Heart right ventricle (tissue), 16 donors: ENCODE measurements around the gene OPTC. TPM values are rescaled to one million over a fixed set of nuclear protein-coding genes. Genes with fewer than 3 reads are reported as not detected.

ENCODE experiments used
- ATAC-seq, 8 donors: fragments of 200-7000 bp; cut with Tn5 transposase; one replicate each; pipeline ENCODE4 v1.9.1; 2020; ENCODE audit warnings: mild to moderate bottlenecking in 8 of 8, moderate library complexity in 8 of 8, moderate number of reproducible peaks in 1 of 8
- DNase-seq, 2 donors: peaks; one replicate each; pipeline ENCODE4 v3.0.0-alpha.2; 2020
- H3K27ac ChIP-seq, 10 donors: fragments of 200-600 bp; sonication (generic) in 2 of 10; one replicate each; pipeline versions ENCODE4 v1.5.0 to v1.8.0; 2020 to 2022; ENCODE audit warnings: mild to moderate bottlenecking in 3 of 10
- H3K27me3 ChIP-seq, 7 donors: fragments of 200-600 bp; one replicate each; pipeline ENCODE4 v1.8.0; 2021 to 2022; ENCODE audit warnings: mild to moderate bottlenecking in 2 of 7
- H3K36me3 ChIP-seq, 9 donors: fragments of 200-600 bp; sonication (generic) in 1 of 9; one replicate each; pipeline versions ENCODE4 v1.5.0 to v1.8.0; 2020 to 2022; ENCODE audit warnings: mild to moderate bottlenecking in 2 of 9
- H3K4me1 ChIP-seq, 9 donors: fragments of 200-600 bp; sonication (generic) in 1 of 9; one replicate each; pipeline versions ENCODE4 v1.5.0 to v1.8.0; 2020 to 2022; ENCODE audit warnings: mild to moderate bottlenecking in 4 of 9
- H3K4me3 ChIP-seq, 10 donors: fragments of 200-600 bp; sonication (generic) in 2 of 10; one replicate each; pipeline versions ENCODE4 v1.5.0 to v1.8.0; 2020 to 2022; ENCODE audit warnings: mild to moderate bottlenecking in 7 of 10, moderate library complexity in 2 of 10
- H3K9me3 ChIP-seq, 11 donors: fragments of 200-600 bp in 10 of 11; sonication (generic) in 2 of 11; one replicate each; pipeline versions ENCODE4 v1.5.0 to v1.8.0; 2013 to 2022; ENCODE audit warnings: mild to moderate bottlenecking in 2 of 11, control low read depth in 1 of 11, moderate library complexity in 1 of 11
- WGBS, 2 donors: extraction: QIAGEN DNeasy Blood & Tissue Kit; methylation state at CpG; one replicate each; pipeline ENCODE4 v1.1.7; 2013; ENCODE audit warnings: inconsistent platforms in 1 of 2; 5-methylcytosine and 5-hydroxymethylcytosine counted together
- intact Hi-C, 10 donors: fragments of 100-400 bp; cut with DNase I; formaldehyde crosslinking; loops; one replicate each; pipeline versions ENCODE4 v1.11.1 to v1.14.2; 2022
- polyA plus RNA-seq, 2 donors: library from polyadenylated mRNA; stranded (reverse); fragments of 200-250 nt; gene quantifications; one replicate each; pipeline ENCODE4 v1.2.3, GENCODE V29; 2013
- total RNA-seq, 10 donors: library from RNA; stranded (reverse); fragmentation: NEBNext Ultra II Directional in 3 of 10; extraction: Animal tissue kit (Norgen Biotek cat#: 25700) in 3 of 10; gene quantifications; one replicate each; pipeline versions ENCODE4 v1.2.1 to v1.2.4, GENCODE V29; 2021 to 2023
- TF ChIP-seq, protein P1 (sequence below), 9 donors: fragments of 200-600 bp; sonication (generic) in 2 of 9; IDR thresholded peaks; one replicate each; pipeline versions ENCODE4 v1.5.0 to v1.8.0; 2021 to 2022; ENCODE audit warnings: antibody characterized with exemption in 9 of 9, mild to moderate bottlenecking in 5 of 9, moderate library complexity in 1 of 9
- donor health status: Arrhythmogenic right ventricular cardiomyopathy.
- donor health status: ischemic (EF 13 %, LVEDD 7.1; RV severe dilation, severe dysfunction).
- donor health status: healthy with polysubstance abuse.
- donor health status: DM: no; HTN: yes; CAD: no.
- donor health status: DM: no; HTN: no; CAD: no.
- donor health status: ischemic (EF 25% LVEDD 6.9; RV normal size, moderate dysfunction).
- donor health status: ischemic (EF 25% LVEDD 5.7; RV mildly dilated, moderate dysfunction).
- donor health status: healthy.
- donor health status: DM: yes; HTN: yes; CAD: no.
- donor health status: Ischemic cardiomyopathy.
- donor health status: ischemic (EF 35%, LVEDD 5.7; RV mildly dilated, moderate dysfunction).
- donor health status: nonischemic (EF 11% LVEDD 7.7; RV severe dilation, severe dysfunction).
- donor health status: DM: yes; HTN: yes; CAD: no.
- donor health status: PGD.
- donor health status: ischemic (EF 29% LVEDD 5.4; RV normal size, mild dysfunction).
- donor health status: nonischemic (EF 23%, LVEDD 6.1; RV moderate dilation, normal function).

Gene OPTC
- total and polyA plus RNA-seq, 12 donors = not detected

DNA sequence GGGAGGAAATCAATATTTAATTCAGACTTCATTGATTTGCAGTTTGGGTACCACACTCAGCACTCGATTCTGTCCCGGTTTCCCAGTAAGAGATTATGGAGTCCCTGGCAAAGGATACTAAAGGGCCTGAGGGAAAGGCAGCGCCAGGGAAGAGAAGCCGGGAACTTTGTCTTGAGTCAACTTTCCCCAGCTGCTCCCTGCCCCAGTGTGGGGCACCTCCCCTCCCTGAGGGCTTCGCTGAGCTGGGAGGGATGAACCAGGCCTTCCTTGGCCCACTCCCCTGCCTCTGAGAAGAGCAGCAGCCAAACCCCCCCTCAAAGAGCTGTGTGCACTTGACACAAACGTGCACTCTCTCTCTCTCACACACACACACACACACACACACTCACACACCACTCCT lies 32.6 kb downstream of the OPTC start:
- H3K27me3 ChIP-seq = no peaks in the 10 kb centered on the region
- H3K4me1 ChIP-seq = peaks cover 11 to 40% (median 24%) of the 10 kb centered on the region in 9 donors
- no peaks in the 10 kb centered on the region for H3K9me3 ChIP-seq
- intact Hi-C loops = no loop called here
- no peaks in the 10 kb centered on the region for H3K36me3 ChIP-seq
- DNase-seq (no peak), ATAC-seq (peak in 2 of 8 donors; percentile 22 to 26)
- WGBS, 2 donors = 75 to 77% methylated on average over 6 of the region's 6 CpGs
- H3K4me3 ChIP-seq = no peak overlapping the region
- TF ChIP-seq, protein P1, sequence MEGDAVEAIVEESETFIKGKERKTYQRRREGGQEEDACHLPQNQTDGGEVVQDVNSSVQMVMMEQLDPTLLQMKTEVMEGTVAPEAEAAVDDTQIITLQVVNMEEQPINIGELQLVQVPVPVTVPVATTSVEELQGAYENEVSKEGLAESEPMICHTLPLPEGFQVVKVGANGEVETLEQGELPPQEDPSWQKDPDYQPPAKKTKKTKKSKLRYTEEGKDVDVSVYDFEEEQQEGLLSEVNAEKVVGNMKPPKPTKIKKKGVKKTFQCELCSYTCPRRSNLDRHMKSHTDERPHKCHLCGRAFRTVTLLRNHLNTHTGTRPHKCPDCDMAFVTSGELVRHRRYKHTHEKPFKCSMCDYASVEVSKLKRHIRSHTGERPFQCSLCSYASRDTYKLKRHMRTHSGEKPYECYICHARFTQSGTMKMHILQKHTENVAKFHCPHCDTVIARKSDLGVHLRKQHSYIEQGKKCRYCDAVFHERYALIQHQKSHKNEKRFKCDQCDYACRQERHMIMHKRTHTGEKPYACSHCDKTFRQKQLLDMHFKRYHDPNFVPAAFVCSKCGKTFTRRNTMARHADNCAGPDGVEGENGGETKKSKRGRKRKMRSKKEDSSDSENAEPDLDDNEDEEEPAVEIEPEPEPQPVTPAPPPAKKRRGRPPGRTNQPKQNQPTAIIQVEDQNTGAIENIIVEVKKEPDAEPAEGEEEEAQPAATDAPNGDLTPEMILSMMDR (IDR thresholded peaks at IDR 0.05) = no peak
- no peak overlapping the region for H3K27ac ChIP-seq

DNA sequence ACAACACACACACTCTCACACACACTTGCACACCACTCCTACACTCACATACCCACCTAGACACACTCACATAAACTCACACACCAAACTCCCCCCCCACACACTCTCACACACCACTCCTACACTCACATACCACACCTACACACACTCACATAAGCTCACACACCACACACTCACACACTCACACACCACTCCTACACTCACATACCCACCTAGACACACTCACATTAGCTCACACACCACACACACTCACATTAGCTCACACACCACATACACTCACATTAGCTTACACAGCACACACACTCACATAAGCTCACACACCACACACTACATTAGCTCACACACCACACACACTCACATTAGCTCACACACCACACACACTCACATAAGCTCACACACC lies 33.1 kb downstream of the OPTC start:
- Histone ChIP-seq H3K4me1 (peaks cover 8 to 36% (median 20%) of the 10 kb centered on the region in 9 donors), H3K36me3 (no peaks in the 10 kb centered on the region), H3K9me3 (no peaks in the 10 kb centered on the region), H3K27ac (no peak overlapping the region), H3K4me3 (no peak overlapping the region), H3K27me3 (no peaks in the 10 kb centered on the region)
- DNase-seq (no peak), ATAC-seq (no peak)
- intact Hi-C loops = no loop called here
- TF ChIP-seq, protein P1 (IDR thresholded peaks at IDR 0.05) = no peak

DNA sequence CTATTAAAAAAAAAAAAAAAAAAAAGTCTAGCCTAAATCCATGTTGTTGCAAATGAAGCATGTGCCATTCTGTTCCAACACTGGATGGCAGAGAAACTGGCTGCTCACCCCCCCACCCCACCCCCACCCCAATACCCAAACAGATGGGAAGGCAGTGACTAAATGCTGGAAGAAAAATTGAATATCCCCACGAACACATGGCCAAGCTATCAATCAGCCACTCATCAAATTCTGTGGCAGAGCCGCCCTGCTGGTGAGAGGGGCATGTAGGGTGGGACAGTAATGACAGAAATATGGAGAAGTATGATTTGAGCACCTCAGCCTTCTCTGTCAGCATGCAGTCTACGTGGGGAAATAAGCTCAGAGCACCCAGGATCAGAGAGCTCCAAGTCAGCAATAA lies 34.1 kb downstream of the OPTC start:
- ATAC-seq (no peak), DNase-seq (no peak)
- Histone ChIP-seq H3K36me3 (no peaks in the 10 kb centered on the region), H3K4me1 (peaks cover 3 to 30% (median 15%) of the 10 kb centered on the region in 9 donors), H3K9me3 (no peaks in the 10 kb centered on the region), H3K27ac (no peak overlapping the region), H3K27me3 (no peaks in the 10 kb centered on the region), H3K4me3 (no peak overlapping the region)
- TF ChIP-seq, protein P1 (IDR thresholded peaks at IDR 0.05) = no peak
- intact Hi-C loops = no loop called here
- 96 to 100% methylated on average over 3 of the region's 3 CpGs for WGBS, 2 donors

DNA sequence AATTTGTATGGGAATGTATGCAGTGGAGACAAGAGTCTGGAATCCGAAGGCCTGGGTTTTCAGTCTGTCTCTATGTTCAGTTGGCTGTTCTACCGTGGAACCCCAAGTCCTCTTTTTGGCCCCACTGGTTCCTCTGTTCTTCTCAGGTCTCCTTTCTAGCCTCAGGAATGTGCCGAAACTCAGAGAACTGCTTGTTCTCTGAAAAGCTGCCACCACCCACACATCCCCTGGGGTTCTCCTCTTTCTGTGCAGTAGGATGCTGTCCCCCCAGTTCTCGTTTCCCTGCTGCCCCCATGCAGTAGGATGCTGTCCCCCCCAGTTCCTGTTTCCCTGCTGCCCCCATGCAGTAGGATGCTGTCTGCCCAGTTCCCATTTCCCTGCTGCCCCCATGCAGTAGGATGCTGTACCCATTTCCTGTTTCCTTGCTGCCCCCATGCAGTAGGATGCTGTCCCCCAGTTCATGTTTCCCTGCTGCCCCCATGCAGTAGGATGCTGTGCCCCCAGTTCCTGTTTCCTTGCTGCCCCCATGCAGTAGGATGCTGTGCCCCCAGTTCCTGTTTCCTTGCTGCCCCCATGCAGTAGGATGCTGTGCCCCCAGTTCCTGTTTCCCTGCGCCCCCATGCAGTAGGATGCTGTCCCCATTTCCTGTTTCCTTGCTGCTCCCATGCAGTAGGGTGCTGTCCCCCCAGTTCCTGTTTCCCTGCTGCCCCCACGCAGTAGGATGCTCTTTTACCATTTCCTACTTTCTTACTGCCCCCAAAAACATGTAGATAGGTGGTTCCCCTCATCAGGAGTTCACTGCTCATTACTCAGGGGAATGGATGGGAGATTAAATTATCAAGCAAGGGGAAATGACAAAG lies 35.3 kb downstream of the OPTC start:
- WGBS, 2 donors = 74 to 78% methylated on average over 6 of the region's 6 CpGs
- intact Hi-C loops = no loop called here
- ATAC-seq = no peak
- H3K4me3 ChIP-seq = no peak overlapping the region
- peaks cover 0 to 20% (median 10%) of the 10 kb centered on the region in 9 donors for H3K4me1 ChIP-seq
- no peaks in the 10 kb centered on the region for H3K27me3 ChIP-seq
- H3K9me3 ChIP-seq = no peaks in the 10 kb centered on the region
- no peaks in the 10 kb centered on the region for H3K36me3 ChIP-seq
- TF ChIP-seq, protein P1 (IDR thresholded peaks at IDR 0.05) = no peak
- H3K27ac ChIP-seq = peak overlapping the region in 1 of 10 donors; percentile 10
- DNase-seq = no peak
